SK-MEL-5 (cell line): ENCODE results near the gene RYR2. TPM values are rescaled to one million over a fixed set of nuclear protein-coding genes. Genes with fewer than 3 reads are reported as not detected.

Experiments
- DNase-seq: peaks from one replicate; pipeline ENCODE4 v3.0.0-alpha.2; 2016; ENCODE audit warnings: low read depth, low spot score
- in situ Hi-C: cut with HindIII; loops from 2 replicates; pipeline ENCODE4 v1.10.0; 2016; ENCODE audit warnings: low sequenced_read_pairs, high pct_unique_total_duplicates, low pct_unique_long_range_greater_than_20kb
- total RNA-seq: library from RNA; depleted of rRNA; stranded (reverse); fragments of >200 nt; shearing (Covaris generic); gene quantifications from 2 replicates; pipeline ENCODE4 v1.2.3, GENCODE V29; 2014

RYR2 gene
- total RNA-seq, 1 experiment from 2014 or later = 0.29 TPM

DNA sequence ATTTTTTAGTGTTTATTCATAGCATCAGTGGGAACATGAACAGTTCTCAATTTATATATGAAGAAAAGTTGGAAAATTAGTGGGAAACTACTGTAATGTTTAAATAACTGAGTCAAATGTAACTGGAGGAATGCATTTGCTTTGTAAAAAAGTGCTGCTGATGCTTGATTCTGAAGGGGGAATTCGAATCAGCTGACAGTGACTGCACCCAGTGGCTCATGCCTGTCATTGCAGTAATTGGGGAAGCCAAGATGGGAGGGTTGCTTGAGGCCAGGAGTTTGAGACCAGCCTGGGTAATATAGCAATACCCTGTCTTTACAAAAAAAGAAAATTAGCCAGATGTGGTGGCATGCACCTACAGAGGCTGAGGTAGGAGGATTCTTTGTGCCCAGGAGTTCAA lies 450.4 kb downstream of the RYR2 start:
- DNase-seq = peak; percentile 19
- in situ Hi-C loops = no loop called here

DNA sequence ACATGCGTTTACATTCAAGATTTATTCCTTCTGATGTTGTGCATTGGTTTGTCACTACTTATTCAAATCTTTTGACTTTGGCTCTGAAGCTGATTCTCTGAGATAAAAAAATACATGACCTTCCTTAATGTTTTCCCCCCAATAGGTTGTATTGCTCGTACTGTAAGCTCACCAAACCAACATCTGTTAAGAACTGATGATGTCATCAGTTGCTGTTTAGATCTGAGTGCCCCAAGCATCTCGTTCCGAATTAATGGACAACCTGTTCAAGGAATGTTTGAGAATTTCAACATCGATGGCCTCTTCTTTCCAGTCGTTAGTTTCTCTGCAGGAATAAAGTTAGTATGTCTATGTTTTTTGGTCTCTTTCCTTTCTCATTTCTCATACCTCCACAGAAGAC lies 458.6 kb downstream of the RYR2 start:
- in situ Hi-C loops = no loop called here
- DNase-seq = no peak

DNA sequence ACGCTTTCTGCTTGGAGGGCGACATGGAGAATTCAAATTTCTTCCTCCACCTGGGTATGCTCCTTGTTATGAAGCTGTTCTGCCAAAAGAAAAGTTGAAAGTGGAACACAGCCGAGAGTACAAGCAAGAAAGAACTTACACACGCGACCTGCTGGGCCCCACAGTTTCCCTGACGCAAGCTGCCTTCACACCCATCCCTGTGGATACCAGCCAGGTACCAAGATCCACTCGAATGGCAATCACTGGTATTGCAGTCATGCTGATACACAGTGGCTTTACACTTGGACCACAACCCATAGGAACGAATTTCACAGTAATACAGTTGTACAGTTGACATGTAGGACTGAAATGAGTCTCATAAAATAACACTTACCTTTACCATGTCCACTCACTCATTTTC lies 461.3 kb downstream of the RYR2 start:
- DNase-seq = no peak
- in situ Hi-C loops = no loop called here

DNA sequence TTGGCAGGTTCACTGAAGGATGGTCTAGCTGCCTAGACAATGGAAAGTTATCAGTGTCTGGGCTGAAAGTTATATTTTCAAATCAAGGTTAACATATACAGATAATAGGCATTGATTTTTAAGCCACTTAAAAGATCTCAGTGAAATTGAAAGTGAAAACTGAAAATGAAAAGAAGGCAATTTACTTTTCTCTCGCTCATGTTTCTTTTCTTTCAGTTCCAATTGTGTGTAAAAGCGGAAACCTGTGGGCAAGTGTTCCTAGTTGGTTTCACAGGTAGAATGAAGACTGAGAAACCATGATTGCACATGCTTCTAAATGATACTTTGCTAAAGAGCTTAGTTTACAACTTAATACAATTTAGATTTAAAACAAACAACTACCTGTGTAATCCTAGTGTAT lies 465.0 kb downstream of the RYR2 start:
- in situ Hi-C loops = no loop called here

DNA sequence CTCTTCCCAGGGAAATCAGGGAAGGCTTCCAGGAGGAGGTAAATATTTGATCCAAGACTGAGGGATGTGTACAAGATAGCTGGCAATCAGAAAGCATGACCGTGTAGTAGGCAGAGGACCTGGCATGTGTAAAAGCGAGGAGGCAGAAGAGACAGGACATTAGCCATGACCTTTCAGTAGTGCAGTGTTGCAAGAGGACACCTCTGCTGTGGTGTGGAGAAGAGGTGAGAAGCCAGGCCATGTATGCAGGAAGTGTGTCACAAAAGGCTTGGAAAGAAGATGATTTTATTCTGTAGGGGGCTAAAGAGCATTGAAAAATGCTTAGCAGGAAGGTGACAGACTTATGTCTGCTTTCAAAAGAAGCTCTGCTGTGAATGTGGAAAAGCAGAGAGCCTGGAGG lies 467.8 kb downstream of the RYR2 start:
- DNase-seq = no peak
- in situ Hi-C loops = no loop called here

More for the DNA sequence above, 465.0 kb downstream of the RYR2 start:
- no peak for DNase-seq

DNA sequence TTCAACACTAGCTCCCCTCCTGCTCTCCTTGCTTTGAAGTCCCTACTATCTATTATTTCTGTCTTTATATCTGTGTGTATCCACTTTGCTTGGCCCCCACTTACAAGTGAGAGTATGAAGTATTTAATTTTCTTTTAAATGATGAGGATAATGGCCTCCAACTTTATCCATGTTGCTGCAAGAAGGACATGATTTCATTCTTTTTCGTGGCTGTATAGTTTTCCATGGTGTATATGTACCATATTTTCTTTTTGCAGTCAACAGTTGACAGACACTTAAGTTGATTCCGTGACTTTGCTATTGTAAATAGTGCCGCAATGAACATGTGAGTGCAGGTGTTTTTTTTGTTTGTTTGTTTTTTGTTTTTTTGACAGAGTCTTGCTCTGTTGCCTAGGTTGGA lies 483.1 kb downstream of the RYR2 start:
- no peak for DNase-seq
- in situ Hi-C loops = no loop called here

DNA sequence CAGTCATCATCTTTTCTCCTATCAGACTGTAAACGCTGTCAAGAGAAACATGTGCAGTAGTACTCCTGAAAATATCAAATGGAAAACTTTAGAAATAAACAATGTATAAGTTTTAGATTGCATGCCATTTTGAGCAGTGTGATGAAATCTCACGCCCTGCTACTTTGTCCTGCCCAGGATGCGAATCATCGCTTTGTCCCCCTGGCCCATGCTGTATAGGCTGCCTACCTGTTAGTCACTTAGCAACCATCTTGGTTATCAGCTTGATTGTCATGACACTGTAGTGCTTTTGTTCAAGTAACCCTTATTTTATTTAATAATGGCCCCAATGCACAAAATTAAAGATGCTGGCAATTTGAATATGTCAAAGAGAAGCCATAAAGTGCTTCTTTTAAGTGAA lies 485.8 kb downstream of the RYR2 start:
- no peak for DNase-seq
- in situ Hi-C loops = no loop called here

DNA sequence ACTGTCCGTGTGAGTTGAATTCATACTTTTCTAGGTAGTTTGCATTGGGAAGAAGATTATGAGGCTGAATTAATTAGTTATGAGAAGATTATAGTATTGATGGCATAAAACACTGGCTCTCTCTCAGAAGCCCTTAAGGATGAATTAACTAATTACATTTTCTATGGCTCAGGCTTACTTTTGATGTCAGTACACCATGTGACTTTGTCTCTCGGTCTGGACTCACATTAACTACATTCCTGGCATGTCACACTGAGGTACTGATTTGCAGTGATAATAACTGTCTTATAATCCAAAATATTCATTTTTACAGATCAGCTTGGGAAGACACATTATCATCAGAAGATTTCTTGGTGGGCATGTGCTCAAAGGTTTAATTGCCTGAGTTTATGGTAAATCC lies 486.6 kb downstream of the RYR2 start:
- DNase-seq = peak; percentile 42
- in situ Hi-C loops = no loop called here

DNA sequence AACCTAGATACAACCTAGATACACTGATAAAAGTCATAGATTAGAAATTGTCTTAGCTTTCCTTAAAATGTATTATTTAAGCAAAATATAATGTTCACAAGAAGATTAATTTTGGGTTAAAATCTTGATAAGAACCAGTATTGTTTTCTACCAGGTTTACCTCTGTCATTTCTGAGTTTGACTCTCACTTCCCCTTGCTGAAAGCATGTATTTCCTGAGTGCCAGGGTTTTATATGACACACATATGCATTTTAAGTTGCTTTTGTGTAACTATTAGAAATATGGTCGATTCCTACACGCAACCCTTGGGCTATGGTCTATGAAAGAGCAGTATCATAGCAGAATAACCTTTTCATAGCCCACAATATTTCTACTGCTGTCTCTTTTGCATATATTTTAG lies 497.1 kb downstream of the RYR2 start:
- in situ Hi-C loops = no loop called here
- DNase-seq = no peak

DNA sequence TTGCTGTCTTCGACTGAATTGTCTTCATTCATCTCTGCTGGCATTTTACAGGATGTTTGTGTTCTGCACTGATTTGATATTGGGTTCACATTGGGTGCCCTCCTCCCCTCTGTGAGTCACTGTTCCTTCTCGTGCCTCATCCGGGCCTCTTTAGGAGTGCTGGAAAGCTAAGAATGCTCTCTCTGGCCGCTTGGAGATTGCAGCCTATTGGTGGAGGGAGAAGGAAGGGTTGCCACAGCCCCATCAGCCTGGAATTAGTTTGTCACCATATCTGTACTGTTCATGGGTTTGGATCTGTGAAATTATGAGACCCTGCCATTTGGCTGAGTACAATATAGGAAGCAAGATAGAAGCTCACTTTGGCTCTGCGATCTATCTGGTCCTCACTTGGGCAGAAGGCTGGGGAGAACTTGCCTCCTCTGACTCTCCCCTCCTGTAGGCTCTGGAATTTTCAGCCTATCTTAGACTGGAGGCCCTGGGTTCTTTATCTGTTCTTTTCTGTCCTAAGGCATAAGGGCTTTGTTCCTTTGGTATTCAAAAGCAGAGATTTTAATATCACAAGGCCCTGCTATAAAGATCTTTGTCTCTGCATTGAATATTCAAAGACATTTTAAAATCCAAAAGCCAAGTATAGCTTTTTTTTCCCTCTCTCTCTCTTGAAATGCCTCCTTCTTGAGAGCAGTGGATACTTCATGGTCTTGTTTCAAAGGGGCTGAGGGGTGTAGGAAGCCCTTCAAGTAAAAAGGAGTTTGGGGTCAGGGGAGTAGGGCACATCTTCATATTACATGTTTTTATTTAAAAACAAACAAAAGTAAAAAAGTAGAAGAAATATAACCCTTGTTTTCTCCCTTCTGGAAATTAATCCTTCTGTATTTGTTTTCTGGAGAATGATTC lies 500.8 kb downstream of the RYR2 start:
- in situ Hi-C loops = no loop called here
- peak; percentile 25 for DNase-seq

DNA sequence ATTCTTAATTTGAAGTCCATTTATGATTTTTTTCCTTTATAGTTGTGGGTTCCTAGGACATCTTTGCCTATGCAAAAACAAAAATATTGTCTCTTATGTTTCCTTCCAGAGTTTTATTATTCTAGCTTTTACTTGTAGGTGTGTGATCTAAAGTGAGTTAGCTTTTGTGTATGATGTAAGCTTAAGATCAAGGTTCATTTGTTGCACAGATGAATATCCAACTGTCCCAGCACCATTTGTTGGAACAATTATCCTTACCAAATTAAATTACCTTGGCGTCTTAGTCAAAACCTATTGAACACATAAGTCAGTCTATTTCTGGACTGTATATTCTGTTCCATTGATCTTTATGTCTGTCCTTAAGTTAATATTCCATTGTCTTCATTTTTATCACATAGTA lies 511.1 kb downstream of the RYR2 start:
- DNase-seq = no peak
- in situ Hi-C loops = no loop called here

DNA sequence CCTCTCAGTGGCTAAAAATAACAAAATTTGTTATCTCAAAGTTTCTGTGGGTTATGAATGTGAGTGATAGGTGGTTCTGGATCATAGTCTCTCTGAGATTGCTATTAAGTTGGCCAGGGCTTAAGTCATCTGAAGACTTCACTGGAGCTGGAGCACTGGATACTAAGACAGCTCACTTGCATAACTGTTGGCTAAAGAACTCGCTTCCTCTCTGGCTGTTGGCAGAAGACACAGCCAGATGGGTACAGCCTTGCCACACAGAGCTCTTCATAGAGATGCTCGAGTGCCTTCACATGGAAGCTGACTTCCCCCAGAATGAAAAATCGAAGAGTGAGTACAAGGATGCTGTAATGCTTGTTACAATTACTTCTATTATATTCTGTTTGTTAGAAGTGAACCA lies 514.9 kb downstream of the RYR2 start:
- no peak for DNase-seq
- in situ Hi-C loops = no loop called here

DNA sequence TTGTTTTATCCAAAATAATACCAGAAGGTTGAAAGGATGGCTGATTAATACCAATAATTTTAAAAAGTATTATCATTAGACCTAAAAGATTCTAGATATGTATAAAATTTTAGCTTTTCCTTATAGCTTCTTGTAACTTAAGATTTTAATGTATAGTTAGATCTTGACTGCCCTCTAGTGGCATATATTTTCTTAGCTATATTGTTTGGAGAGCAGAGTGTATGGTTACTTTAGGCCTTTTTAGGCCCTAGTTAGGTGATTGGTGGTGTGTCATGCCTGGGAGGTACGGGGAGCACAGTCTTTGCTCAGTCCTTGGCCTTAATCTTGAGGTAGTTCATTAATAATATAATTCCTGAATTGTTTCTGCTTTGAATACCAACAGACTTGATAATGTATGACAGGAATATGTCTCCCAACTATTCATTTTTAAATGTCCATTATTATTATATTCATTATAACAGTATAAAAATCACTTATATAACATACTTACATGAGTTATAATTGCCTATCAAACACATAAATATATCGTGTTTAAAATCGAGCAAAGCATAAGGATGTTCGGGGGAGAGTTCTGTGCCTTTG lies 520.3 kb downstream of the RYR2 start:
- in situ Hi-C loops = no loop called here
- DNase-seq = peak; percentile 82

DNA sequence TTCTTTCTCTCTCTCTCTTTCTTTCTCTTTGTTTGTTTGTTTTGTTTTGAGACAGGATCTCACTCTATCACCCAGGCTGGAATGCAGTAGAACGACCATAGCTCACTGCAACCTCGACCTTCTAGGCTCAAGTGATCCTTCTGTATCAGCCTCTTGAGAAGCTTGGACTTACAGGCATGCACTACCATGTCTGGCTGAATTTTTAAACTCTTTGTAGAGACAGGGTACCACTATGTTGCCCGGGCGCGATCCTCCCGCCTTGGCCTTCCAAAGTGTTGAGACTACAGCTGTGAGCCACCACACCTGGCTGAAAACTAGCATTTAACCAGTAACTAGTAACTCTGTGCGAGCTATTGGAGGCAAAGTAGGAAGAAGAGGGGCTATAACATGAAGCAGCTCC lies 523.3 kb downstream of the RYR2 start:
- in situ Hi-C loops = no loop called here
- no peak for DNase-seq

DNA sequence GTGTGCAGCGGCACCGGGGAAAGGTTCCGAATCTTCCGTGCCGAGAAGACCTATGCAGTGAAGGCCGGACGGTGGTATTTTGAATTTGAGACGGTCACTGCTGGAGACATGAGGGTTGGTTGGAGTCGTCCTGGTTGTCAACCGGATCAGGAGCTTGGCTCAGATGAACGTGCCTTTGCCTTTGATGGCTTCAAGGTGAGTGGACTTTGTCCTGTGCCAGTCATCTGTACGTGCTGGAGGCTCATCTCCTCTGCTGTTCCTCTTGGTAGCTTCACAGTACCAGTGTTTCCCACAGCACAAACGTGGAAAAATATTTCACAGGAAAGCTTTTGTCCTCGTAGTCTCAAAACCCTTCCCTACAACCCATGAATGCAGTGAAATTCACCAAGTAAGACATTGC lies 524.6 kb downstream of the RYR2 start:
- no peak for DNase-seq
- in situ Hi-C loops = no loop called here

DNA sequence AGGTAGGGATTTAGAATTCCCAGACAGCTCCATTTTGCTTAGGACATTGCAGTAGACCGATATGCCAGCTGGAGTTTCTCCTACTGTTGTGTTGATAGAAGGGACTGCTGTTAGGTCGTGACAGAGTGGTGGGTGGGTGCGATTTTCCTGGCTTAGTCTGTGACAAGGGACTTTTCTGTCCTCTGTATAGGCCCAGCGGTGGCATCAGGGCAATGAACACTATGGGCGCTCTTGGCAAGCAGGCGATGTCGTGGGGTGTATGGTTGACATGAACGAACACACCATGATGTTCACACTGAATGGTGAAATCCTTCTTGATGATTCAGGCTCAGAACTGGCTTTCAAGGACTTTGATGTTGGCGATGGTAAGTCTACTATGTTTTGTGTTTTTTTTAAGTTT lies 527.0 kb downstream of the RYR2 start:
- DNase-seq = no peak
- in situ Hi-C loops = no loop called here

DNA sequence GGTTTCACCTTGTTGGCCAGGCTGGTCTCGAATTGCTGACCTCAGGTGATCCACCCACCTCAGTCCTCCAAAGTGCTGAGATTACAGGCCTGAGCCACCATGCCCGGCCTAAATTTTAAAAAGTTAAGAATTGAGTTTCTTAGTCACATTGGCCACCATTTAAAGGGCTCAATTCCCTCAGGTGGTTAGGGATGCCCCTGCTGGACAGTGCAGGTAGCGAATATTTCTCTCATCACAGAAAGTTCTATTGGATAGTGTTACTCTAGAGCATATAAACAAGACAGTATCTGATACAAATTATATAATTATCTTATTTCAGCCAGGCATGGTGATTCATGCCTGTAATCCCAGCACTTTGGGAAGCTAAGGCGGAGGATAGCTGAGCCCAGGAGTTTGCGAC lies 528.5 kb downstream of the RYR2 start:
- in situ Hi-C loops = no loop called here
- DNase-seq = peak; percentile 6

DNA sequence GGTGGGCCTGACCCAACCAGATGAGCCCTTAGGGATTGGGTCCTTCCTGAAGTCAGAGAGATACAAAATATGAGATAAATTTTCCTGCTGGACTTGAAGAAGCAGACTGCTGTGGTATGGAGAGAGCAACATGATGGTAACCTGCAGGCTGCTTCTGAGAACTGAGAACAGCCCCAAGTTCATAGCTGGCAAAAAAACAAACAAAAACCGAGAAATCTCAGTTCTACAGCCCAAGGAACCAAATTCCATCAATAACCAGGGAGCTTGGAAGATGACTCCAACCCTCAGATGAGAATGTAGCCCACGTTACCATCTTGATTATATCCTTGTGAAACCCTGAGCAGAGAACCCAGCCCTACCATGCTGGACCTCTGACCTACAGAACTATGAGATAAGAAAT lies 532.6 kb downstream of the RYR2 start:
- in situ Hi-C loops = no loop called here
- no peak for DNase-seq

DNA sequence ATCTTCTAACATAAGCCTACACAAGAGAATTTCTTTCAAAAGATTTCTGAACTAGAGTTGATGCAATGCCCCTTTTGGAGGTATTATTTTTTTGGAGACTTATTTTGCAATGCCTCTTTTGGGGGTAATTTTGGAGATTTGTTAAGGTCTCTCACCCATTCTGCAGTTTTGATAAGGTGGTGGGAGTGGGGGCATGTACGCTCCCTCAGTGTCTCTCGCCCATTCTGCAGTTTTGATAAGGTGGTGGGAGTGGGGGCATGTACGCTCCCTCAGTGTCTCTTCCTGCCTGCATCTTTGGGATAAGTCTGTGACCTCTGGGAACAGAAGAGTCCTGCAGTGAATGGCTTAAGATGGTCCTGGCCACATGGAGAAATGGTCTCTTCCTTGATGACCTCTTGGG lies 536.6 kb downstream of the RYR2 start:
- DNase-seq = no peak
- in situ Hi-C loops = no loop called here
